ENCODE data around the gene SAMD11.
"Not testable (repeated sequence)": the region's sequence is repeated elsewhere in the genome, so short reads cannot be mapped to it uniquely, and the experiment has no call there.

SAMD11 gene

GRCh38 chr1:974687-975328 lies 51.1 kb downstream of the SAMD11 start:
- DNase-seq (ENCODE audit: low spot score) = no peak

- no peak for DNase-seq (ENCODE audit: low spot score)
These were observed 51.6 kb downstream of the SAMD11 start for GRCh38 chr1:975365-975764.

GRCh38 chr1:975896-976683 lies 52.4 kb downstream of the SAMD11 start:
- peak; percentile 85 for DNase-seq (ENCODE audit: low spot score)

GRCh38 chr1:976791-977190 lies 53.1 kb downstream of the SAMD11 start:
- not testable (repeated sequence) for DNase-seq (ENCODE audit: low spot score)

GRCh38 chr1:978069-978834 lies 54.5 kb downstream of the SAMD11 start:
- DNase-seq (ENCODE audit: low spot score) = no peak

- DNase-seq (ENCODE audit: low spot score) = no peak
These were observed 55.4 kb downstream of the SAMD11 start for GRCh38 chr1:978835-979743.

GRCh38 chr1:979744-980072 lies 56.0 kb downstream of the SAMD11 start:
- DNase-seq (ENCODE audit: low spot score) = no peak

GRCh38 chr1:980137-980571 lies 56.4 kb downstream of the SAMD11 start:
- DNase-seq (ENCODE audit: low spot score) = no peak

- no peak for DNase-seq (ENCODE audit: low spot score)
These were observed 57.1 kb downstream of the SAMD11 start for GRCh38 chr1:980602-981395.

GRCh38 chr1:981491-981954 lies 57.8 kb downstream of the SAMD11 start:
- no peak for DNase-seq (ENCODE audit: low spot score)

GRCh38 chr1:981955-982558 lies 58.3 kb downstream of the SAMD11 start, which contains the start of gene PERM1:
PERM1 (minus strand) TSS chr1:982093; CDS start chr1:981029, 1,064 bp downstream.
- DNase-seq (ENCODE audit: low spot score) = no peak

- no peak for DNase-seq (ENCODE audit: low spot score)
These were observed 59.2 kb downstream of the SAMD11 start for GRCh38 chr1:982765-983436.

- DNase-seq (ENCODE audit: low spot score) = peak; percentile 88
These were observed 60.2 kb downstream of the SAMD11 start for GRCh38 chr1:983798-984475.

GRCh38 chr1:984476-984814 lies 60.7 kb downstream of the SAMD11 start:
- no peak for DNase-seq (ENCODE audit: low spot score)

- no peak for DNase-seq (ENCODE audit: low spot score)
These were observed 61.4 kb downstream of the SAMD11 start for GRCh38 chr1:985126-985525.

- not testable (repeated sequence) for DNase-seq (ENCODE audit: low spot score)
These were observed 64.3 kb downstream of the SAMD11 start for GRCh38 chr1:988061-988460.

- DNase-seq (ENCODE audit: low spot score) = not testable (repeated sequence)
These were observed 67.6 kb downstream of the SAMD11 start for GRCh38 chr1:991275-991674.

GRCh38 chr1:991895-992294 lies 68.2 kb downstream of the SAMD11 start:
- DNase-seq (ENCODE audit: low spot score) = no peak

GRCh38 chr1:992362-992761 lies 68.6 kb downstream of the SAMD11 start:
- DNase-seq (ENCODE audit: low spot score) = no peak

All from D341Med (cell line).